Central memory CD4-positive, alpha-beta T cell (primary cell): Measurements from ENCODE around the gene SNX8.

Source experiments
- DNase-seq: peaks from one replicate; pipeline ENCODE4 v3.0.0; 2022

SNX8 gene

GRCh38 chr7:2219606-2220005, 94.6 kb downstream of the SNX8 start:
- no peak for DNase-seq

GRCh38 chr7:2219136-2219535, 95.1 kb downstream of the SNX8 start:
- DNase-seq, result no peak

DNA sequence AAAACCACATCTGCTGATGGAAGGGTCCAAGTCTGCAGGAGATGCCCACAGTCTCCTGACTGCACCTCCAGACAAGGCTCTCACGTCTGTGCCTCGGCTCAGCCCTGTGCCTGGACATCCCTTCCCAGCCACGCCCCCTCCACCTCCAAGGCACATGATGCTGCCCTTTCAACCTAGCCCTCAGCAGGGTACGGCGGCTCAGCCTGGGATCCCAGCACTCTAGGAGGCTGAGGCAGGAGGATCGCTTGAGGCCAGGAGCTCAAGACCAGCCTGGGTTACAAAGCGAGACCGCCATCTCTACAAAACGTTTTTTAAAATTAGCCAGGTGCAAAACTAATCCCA, 95.8 kb downstream of the SNX8 start:
- DNase-seq, result no peak

- no peak for DNase-seq
These were observed 96.4 kb downstream of the SNX8 start for GRCh38 chr7:2217716-2218443.

GRCh38 chr7:2217206-2217605, 97.0 kb downstream of the SNX8 start:
- no peak for DNase-seq

- DNase-seq, result no peak
These were observed 98.4 kb downstream of the SNX8 start for GRCh38 chr7:2215851-2216250.

GRCh38 chr7:2214636-2215035, 99.6 kb downstream of the SNX8 start:
- no peak for DNase-seq

DNA sequence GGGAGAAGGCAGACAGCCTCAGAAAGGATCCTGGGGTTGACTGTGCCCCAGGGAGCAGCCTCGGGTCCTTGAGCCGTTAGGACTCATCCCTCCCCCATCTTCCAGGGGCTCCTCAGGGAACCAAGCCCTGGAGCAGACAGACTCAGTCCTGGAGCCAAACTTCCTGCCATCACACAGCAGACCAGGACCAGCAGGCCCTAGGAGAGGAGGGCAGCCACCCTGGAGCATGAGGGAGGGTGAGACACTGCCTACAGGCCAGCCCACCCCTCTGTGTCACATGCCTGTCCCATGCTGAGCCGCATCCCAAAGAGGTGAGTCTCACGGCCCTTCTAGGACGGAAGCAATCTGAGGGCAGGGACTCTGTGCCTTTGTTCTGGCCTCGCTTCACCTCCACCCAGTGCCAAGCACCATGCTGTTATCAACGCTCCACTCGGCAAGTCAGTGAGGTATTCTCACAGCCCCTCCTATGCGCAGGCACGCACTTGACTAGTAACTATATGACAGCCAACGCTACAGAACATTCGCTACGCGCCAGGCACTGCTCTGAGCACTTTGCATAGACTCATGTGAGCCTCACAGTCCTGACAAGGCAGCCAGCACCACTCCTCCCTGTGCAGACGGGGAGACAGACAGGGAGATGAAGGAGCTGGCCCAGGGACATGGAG, 100.6 kb downstream of the SNX8 start:
- DNase-seq, result no peak

GRCh38 chr7:2212906-2213305, 101.3 kb downstream of the SNX8 start:
- DNase-seq, result no peak

- no peak for DNase-seq
These were observed 102.3 kb downstream of the SNX8 start for GRCh38 chr7:2211926-2212325.

GRCh38 chr7:2211259-2211880, 102.9 kb downstream of the SNX8 start:
- DNase-seq, result no peak

- DNase-seq, result no peak
These were observed 103.5 kb downstream of the SNX8 start for GRCh38 chr7:2210551-2211258.

DNA sequence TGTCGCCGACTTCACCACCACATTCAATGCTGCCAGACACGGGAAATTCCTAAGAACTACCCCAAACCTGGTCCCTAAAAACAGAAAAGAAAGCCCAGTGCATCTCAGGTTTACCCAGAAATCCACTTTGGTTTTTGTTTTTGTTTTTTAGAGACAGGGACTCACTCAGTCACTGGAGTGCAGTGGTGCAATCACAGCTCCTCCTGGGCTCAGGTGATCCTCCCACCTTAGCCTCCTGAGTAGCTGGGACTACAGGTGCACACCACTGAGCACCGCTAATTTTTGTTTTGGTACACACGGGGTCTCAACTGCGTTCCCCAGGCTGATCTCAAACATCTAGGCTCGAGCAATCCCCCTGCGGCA, 104.3 kb downstream of the SNX8 start:
- DNase-seq, result no peak

GRCh38 chr7:2209146-2209960, 104.9 kb downstream of the SNX8 start:
- DNase-seq, result peak; percentile 20

DNA sequence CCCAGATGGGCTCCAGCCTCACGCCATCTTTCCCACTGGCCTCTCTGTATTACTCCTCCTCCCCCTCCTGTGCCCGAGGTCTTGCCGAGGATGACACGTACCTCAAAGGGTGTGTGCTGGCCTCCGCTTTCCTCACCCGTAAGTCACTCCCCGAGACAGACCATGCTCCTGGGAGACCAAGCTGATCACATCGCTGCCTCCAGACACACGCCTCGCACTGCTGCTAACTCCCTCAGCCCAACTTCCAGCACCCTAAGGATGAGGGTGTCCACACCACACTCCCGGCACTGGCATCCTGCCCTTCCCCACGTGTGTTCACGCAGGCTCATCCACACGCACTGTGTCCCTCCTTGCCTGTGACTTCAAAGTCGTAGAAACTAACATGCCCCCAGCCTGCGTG, 105.5 kb downstream of the SNX8 start:
- no peak for DNase-seq

GRCh38 chr7:2205036-2205780, 109.0 kb downstream of the SNX8 start:
- no peak for DNase-seq

GRCh38 chr7:2204446-2204845, 109.8 kb downstream of the SNX8 start:
- no peak for DNase-seq

- DNase-seq, result no peak
These were observed 110.4 kb downstream of the SNX8 start for GRCh38 chr7:2203766-2204300.

GRCh38 chr7:2202901-2203765, 111.1 kb downstream of the SNX8 start:
- DNase-seq, result no peak

GRCh38 chr7:2202361-2202761, 111.9 kb downstream of the SNX8 start:
- no peak for DNase-seq
